ENCODE measurements around the gene B4GALT6.
A peak's percentile ranks its signal among the peaks of the same experiment; 100 is the strongest.

B4GALT6 gene

DNA sequence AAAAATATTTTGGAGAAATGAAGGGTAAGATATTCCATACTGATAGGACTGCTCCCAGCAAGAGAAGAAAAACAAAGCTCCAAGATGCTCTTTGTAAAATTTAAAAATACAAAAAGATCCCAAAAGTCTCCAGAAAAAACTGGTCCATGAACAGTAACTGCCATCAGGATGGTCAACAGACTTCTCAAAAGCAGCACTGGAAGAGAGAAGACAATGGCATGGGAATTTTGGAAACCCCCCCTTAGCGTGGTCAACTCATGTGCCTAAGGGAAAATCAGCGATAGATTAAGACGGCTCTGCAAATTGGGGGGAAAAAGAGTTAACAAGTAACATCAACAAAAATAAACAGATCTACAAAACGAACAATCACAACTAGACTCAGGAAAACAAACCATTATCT, 23.6 kb downstream of the B4GALT6 start:
- no peak overlapping the region for H2AFZ ChIP-seq (ENCODE audit: low read depth, low read length)
- no peak for DNase-seq
- H3K79me1 ChIP-seq (replicated peaks; ENCODE audit: low read length, poor library complexity, severe bottlenecking) = peaks cover 4% of the 10 kb centered on the region
- no peak overlapping the region for H2BK12ac ChIP-seq (ENCODE audit: low read length in 2 of 2)
- no peak overlapping the region for H3K23ac ChIP-seq (ENCODE audit: low read length in 2 of 2)
- H3K36me3 ChIP-seq (ENCODE audit: control insufficient read depth in 1 of 2, insufficient read depth in 2 of 2, low read depth in 1 of 2, low read length in 2 of 2) = peaks cover 0 to 6% of the 10 kb centered on the region in 2 experiments
- H2BK120ac ChIP-seq (ENCODE audit: low read depth, low read length) = no peak overlapping the region
- H3K9me3 ChIP-seq (ENCODE audit: control insufficient read depth, low read length) = peaks cover 11% of the 10 kb centered on the region
- H3K4me1 ChIP-seq (ENCODE audit: control insufficient read depth, insufficient read depth, low read depth, low read length) = peaks cover 7% of the 10 kb centered on the region
- no peak overlapping the region for H3K18ac ChIP-seq (ENCODE audit: low read depth in 1 of 2, low read length in 2 of 2)
- no peak overlapping the region for H3K27ac ChIP-seq (ENCODE audit: low read length, poor library complexity, severe bottlenecking)
- no peak overlapping the region for H2BK5ac ChIP-seq (ENCODE audit: low read depth, low read length, poor library complexity, severe bottlenecking)
- no peak overlapping the region for H3K9ac ChIP-seq (ENCODE audit: low read length)
- no peak overlapping the region for H3K4me3 ChIP-seq (ENCODE audit: insufficient read depth in 1 of 2, low read depth in 1 of 2, low read length in 2 of 2)
- 100% methylated on average over 2 of the region's 4 CpGs for WGBS
- H4K91ac ChIP-seq (ENCODE audit: low read length) = no peak overlapping the region
- no peaks in the 10 kb centered on the region for H3K27me3 ChIP-seq (ENCODE audit: control insufficient read depth in 1 of 2, insufficient read depth in 1 of 2, low read length in 2 of 2)
- no peak overlapping the region for H2AK5ac ChIP-seq (ENCODE audit: low read length, severe bottlenecking)
- no peak overlapping the region for H2BK15ac ChIP-seq (ENCODE audit: low read depth, poor library complexity, severe bottlenecking)
- H3K4me2 ChIP-seq (ENCODE audit: low read length, poor library complexity, severe bottlenecking) = no peak overlapping the region
- H4K8ac ChIP-seq (ENCODE audit: low read length) = no peak overlapping the region
- H3K14ac ChIP-seq (ENCODE audit: low read length in 2 of 2) = no peak overlapping the region
- no peak overlapping the region for H3K4ac ChIP-seq (ENCODE audit: low read depth in 1 of 2, low read length in 2 of 2)

DNA sequence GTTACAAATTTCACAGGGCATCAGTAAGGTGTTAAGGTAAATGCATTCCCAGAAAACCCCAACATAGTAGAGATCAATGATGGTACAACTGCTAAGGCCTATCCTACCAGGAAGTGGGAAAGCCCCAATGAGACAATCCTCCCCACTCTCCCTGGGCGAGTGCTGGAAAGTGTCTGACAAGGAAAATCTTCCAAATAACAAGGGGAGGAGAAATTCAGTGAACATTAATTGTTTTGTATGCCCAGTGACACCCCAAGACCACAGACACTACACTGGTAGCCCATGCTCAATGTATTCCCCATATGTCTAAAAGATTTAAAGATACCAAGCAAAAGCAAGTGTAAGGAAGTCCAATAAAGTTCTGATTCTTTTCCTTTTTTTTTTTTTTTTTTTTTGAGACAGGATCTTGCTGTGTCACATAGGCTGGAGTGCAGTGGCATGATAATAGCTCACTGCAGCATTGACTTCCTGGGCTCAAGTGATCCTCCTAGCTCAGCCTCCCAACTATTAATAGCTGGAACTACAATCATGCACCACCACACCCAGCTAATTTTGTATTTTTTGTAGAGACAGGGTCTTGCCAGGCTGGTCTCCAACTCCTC, 24.7 kb downstream of the B4GALT6 start:
- Histone ChIP-seq H2BK5ac (ENCODE audit: low read depth, low read length, poor library complexity, severe bottlenecking) (no peak overlapping the region), H3K23ac (ENCODE audit: low read length in 2 of 2) (no peak overlapping the region), H4K91ac (ENCODE audit: low read length) (no peak overlapping the region), H2AFZ (ENCODE audit: low read depth, low read length) (no peak overlapping the region), H3K9ac (ENCODE audit: low read length) (no peak overlapping the region), H3K27ac (ENCODE audit: low read length, poor library complexity, severe bottlenecking) (peak overlapping the region; percentile 54), H3K27me3 (ENCODE audit: control insufficient read depth in 1 of 2, insufficient read depth in 1 of 2, low read length in 2 of 2) (no peaks in the 10 kb centered on the region), H3K36me3 (ENCODE audit: control insufficient read depth in 1 of 2, insufficient read depth in 2 of 2, low read depth in 1 of 2, low read length in 2 of 2) (peaks cover 0 to 11% of the 10 kb centered on the region in 2 experiments), H3K4ac (ENCODE audit: low read depth in 1 of 2, low read length in 2 of 2) (no peak overlapping the region), H2BK12ac (ENCODE audit: low read length in 2 of 2) (no peak overlapping the region), H4K8ac (ENCODE audit: low read length) (no peak overlapping the region), H3K79me1 (replicated peaks; ENCODE audit: low read length, poor library complexity, severe bottlenecking) (peaks cover 8% of the 10 kb centered on the region), H2AK5ac (ENCODE audit: low read length, severe bottlenecking) (peak overlapping the region; percentile 71), H3K4me1 (ENCODE audit: control insufficient read depth, insufficient read depth, low read depth, low read length) (peaks cover 7% of the 10 kb centered on the region), H2BK15ac (ENCODE audit: low read depth, poor library complexity, severe bottlenecking) (no peak overlapping the region), H3K18ac (ENCODE audit: low read depth in 1 of 2, low read length in 2 of 2) (no peak overlapping the region), H3K4me2 (ENCODE audit: low read length, poor library complexity, severe bottlenecking) (no peak overlapping the region), H2BK120ac (ENCODE audit: low read depth, low read length) (no peak overlapping the region), H3K14ac (ENCODE audit: low read length in 2 of 2) (no peak overlapping the region), H3K9me3 (ENCODE audit: control insufficient read depth, low read length) (peaks cover 11% of the 10 kb centered on the region), H3K4me3 (ENCODE audit: insufficient read depth in 1 of 2, low read depth in 1 of 2, low read length in 2 of 2) (no peak overlapping the region)
- WGBS = no CpG with 5 or more reads among the region's 1 CpG
- no peak for DNase-seq

GRCh38 chr18:31658670-31659575, 25.5 kb downstream of the B4GALT6 start:
- Histone ChIP-seq H3K4me3 (ENCODE audit: insufficient read depth in 1 of 2, low read depth in 1 of 2, low read length in 2 of 2) (peak overlapping the region in 1 of 2 experiments; percentile 25), H2BK120ac (ENCODE audit: low read depth, low read length) (no peak overlapping the region), H3K23ac (ENCODE audit: low read length in 2 of 2) (no peak overlapping the region), H3K27me3 (ENCODE audit: control insufficient read depth in 1 of 2, insufficient read depth in 1 of 2, low read length in 2 of 2) (no peaks in the 10 kb centered on the region), H3K4me2 (ENCODE audit: low read length, poor library complexity, severe bottlenecking) (peak overlapping the region; percentile 28), H3K9ac (ENCODE audit: low read length) (no peak overlapping the region), H3K9me3 (ENCODE audit: control insufficient read depth, low read length) (peaks cover 11% of the 10 kb centered on the region), H2BK5ac (ENCODE audit: low read depth, low read length, poor library complexity, severe bottlenecking) (no peak overlapping the region), H4K91ac (ENCODE audit: low read length) (peak overlapping the region; percentile 18), H2BK12ac (ENCODE audit: low read length in 2 of 2) (peak overlapping the region in 1 of 2 experiments; percentile 55), H2AK5ac (ENCODE audit: low read length, severe bottlenecking) (peak overlapping the region; percentile 71), H3K79me1 (replicated peaks; ENCODE audit: low read length, poor library complexity, severe bottlenecking) (peaks cover 8% of the 10 kb centered on the region), H2BK15ac (ENCODE audit: low read depth, poor library complexity, severe bottlenecking) (no peak overlapping the region), H3K14ac (ENCODE audit: low read length in 2 of 2) (no peak overlapping the region), H2AFZ (ENCODE audit: low read depth, low read length) (no peak overlapping the region), H4K8ac (ENCODE audit: low read length) (no peak overlapping the region), H3K36me3 (ENCODE audit: control insufficient read depth in 1 of 2, insufficient read depth in 2 of 2, low read depth in 1 of 2, low read length in 2 of 2) (peaks cover 0 to 11% of the 10 kb centered on the region in 2 experiments), H3K4ac (ENCODE audit: low read depth in 1 of 2, low read length in 2 of 2) (peak overlapping the region in 1 of 2 experiments; percentile 50), H3K27ac (ENCODE audit: low read length, poor library complexity, severe bottlenecking) (peak overlapping the region; percentile 54), H3K18ac (ENCODE audit: low read depth in 1 of 2, low read length in 2 of 2) (peak overlapping the region in 1 of 2 experiments; percentile 30), H3K4me1 (ENCODE audit: control insufficient read depth, insufficient read depth, low read depth, low read length) (peaks cover 7% of the 10 kb centered on the region)
- WGBS = 81% methylated on average over 9 of the region's 10 CpGs
- peak; percentile 67 for DNase-seq
